HG03108 (cell line): ENCODE results near the gene CGB3.

Experiments
- ATAC-seq: cut with Tn5 transposase; IDR thresholded peaks from one replicate; pipeline ENCODE4 v1.9.1; 2021; ENCODE audit warnings: moderate library complexity; ENCODE audit not compliant: unreplicated experiment

Gene CGB3

DNA sequence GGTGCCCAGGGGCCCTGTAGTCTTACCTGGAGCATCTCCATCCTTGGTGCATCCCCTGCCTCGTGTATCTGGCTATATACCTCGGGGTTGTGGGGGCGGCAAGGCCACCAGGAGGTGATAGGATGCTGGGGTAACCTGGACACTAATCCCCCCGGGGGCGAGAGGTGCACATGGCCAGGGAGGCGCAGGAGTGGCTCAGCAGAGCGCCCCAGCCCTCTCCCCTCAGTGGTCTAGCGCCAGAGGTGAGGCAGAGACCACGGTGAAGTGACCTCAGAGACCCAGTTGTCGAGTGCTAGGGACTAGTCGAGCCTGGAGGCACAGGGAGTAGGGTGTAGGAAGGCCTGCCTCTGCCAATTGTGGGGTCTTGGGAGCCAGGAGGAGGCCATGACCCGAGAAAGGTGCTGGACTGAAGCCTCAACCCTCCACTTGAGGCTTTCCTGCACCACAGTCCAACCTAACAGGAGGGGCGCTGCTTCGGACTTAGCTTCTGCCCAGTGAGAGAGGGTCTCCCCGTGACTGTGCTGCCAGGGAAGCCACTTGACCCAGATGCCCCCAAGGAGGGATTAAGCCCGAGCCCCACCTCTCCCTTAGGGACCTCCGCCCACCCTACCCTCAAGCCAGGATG, 7.0 kb downstream of the CGB3 start, which contains the start of gene LHB:
TSS of gene LHB (minus strand) at position 51 of the 625 bp plus-strand sequence. CDS start at position 41, 10 bp downstream.
- no peak for ATAC-seq

DNA sequence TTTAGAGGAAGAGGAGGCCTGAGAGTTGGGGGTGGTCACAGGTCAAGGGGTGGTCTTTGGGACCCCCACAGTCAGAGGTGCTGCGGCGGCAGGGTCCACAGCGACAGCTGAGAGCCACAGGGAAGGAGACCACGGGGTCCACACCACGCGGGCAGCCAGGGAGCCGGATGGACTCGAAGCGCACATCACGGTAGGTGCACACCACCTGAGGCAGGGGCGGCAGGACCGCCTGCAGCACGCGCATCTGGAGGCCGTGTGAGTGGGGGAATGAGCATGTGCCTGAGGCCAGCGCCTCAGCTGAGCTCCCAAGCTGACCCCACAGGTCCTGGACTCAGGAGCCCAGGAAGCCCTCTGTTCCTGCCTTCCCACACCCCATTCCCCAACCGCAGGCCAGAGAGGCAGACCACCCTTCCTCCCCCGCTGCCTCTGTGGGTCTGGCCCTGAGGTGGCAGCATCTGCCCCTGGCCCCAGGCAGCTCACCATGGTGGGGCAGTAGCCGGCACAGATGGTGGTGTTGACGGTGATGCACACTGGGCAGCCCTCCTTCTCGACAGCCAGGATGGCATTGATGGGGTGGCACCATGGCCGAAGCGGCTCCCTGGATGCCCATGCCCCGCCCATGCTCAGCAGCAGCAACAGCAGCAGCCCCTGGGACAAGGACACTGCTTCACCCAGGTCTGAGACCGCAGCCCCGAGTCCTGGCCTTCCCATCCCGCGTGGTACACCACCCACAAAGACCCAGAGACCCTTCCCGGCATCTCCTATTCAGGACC, 7.9 kb downstream of the CGB3 start:
- no peak for ATAC-seq

DNA sequence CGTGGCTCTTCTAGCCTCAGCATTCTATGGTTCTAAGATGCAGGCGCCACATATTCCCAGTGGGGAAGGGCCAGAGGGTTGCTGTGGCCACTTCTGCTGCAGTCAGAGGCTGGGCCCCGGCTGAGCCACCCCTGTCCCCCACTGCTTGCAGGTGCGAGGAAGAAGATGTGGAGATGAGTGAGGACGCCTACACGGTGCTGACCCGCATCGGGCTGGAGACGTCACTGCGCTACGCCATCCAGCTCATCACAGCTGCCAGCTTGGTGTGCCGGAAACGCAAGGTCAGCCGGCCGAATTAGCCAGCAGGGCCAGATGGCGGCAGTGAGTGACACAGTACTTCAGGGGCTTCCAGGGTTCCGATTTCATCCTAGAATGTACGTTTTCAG, 9.3 kb downstream of the CGB3 start:
- no peak for ATAC-seq

DNA sequence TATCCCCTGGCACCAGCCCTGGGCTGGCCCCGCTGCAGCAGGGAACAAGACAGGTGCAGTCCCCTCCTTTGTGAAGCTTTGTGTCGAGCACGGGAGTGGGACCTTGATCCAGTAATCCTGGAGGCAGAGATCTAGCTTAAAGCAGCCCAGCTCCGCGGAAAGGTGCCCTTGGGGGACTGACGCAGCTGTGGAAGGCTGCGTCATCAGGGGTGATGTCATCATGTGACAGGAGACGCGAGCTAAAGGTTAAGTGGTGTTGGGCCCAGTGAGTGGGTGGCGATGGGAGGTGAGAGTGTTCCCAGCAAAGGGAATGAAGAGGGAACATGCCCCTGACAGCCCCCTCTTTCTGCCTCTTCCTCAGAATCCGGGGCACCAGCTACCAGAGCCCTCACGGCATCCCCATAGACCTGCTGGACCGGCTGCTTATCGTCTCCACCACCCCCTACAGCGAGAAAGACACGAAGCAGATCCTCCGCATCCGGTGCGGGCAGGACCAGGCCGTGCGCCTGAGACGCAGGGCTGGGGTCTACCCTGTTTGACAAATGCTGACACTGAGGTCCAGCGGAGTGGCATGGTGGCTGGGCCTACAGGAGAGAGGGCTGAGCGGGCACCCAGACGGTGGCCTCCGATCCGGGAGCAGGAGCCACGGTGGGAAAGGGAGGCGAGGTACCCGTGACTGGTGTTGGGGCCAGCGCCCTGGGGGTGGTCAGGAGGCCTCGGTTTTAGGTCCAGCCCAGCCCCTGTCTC, 9.8 kb downstream of the CGB3 start:
- ATAC-seq = no peak

DNA sequence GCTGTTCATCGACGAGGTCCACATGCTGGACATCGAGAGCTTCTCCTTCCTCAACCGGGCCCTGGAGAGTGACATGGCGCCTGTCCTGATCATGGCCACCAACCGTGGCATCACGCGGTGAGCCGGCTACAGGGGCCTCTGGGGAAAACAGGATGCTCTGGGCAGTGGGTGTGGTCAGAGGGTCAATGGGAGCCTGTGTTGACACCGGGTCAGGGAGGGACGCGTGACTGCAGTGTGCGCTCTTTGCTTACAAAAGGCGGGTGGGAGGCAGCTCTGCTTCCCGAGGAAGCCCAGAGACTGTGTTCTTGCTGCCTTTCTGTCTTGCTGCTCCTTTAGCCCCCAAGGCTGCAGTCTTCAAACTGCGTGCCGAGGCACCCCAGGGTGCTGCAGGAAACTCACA, 12.9 kb downstream of the CGB3 start:
- no peak for ATAC-seq

DNA sequence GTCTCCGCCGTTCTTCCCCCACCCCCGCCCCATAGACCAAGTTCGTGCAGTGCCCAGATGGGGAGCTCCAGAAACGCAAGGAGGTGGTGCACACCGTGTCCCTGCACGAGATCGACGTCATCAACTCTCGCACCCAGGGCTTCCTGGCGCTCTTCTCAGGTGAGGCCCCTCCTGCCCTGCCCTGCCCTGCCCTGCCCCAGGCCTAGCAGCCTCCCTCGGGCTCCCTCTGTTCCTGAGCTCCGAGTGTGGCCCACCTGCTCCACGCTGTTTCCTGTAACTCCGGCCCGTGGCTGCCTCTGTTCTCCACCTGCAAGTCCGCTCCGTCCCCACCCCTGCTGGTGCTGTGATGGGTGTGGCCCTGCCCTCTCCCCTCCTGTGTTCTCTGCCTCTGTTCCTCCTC, 13.7 kb downstream of the CGB3 start:
- no peak for ATAC-seq

DNA sequence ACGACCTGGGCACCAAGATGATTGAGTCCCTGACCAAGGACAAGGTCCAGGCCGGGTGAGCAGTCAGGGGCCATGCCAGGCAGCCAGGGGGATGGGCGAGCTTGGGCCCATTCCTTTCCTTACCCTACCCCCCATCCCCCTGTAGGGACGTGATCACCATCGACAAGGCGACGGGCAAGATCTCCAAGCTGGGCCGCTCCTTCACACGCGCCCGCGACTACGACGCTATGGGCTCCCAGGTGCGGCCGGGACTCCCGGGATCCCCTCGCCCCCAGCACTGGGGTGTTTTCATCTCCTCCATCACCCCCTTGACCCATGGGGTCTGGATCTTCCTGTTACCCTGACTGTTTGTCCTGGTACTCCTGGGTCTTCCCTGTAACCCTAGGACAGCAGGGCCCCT, 14.3 kb downstream of the CGB3 start:
- no peak for ATAC-seq

DNA sequence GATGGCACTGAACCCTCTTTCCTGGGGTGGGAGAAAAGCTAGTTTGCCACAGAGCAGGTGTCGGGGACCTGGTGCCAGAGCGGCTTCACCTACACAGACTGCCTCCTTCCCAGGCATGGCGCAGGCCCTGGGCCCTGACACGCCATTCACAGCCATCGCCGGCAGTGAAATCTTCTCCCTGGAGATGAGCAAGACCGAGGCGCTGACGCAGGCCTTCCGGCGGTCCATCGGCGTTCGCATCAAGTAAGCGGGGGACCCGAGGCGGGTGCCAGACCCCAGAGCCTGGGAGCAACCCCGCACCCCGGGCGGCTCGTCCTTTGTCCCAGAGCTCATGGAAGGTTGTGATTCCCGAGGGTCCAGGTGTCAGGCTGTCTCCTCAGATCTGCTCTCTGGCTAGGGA, 17.2 kb downstream of the CGB3 start:
- ATAC-seq = no peak

DNA sequence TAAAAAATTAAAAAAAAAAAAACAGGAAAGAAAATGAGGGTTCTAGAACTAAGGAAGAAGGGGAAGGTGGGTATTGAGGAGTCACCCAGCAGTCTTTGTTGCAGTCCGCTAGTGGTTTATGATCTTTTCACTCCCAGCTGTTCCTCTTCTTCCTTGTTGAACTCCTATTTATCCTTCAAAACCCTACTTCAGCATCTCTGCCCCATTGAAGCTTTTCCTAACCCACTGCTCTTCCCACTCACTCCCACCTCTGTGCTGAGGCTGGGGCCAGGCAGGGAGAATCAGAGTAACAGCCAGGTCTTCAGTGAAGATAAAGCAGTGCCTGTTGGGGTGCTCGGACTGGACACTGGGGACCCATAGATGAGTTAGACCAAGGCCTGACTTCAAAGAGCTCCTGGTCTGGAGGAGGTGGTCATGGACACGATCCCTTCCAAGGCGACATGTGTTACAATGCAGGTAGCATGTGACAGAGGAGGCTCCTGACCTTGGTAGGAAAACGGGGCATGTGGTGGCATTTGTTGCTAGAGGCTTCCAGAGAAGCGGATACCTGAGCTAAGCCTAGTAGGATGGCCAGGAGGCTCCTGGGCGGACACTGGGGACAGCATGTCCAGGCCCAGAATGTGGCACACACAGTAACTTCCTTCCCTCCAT, 19.0 kb downstream of the CGB3 start:
- no peak for ATAC-seq

DNA sequence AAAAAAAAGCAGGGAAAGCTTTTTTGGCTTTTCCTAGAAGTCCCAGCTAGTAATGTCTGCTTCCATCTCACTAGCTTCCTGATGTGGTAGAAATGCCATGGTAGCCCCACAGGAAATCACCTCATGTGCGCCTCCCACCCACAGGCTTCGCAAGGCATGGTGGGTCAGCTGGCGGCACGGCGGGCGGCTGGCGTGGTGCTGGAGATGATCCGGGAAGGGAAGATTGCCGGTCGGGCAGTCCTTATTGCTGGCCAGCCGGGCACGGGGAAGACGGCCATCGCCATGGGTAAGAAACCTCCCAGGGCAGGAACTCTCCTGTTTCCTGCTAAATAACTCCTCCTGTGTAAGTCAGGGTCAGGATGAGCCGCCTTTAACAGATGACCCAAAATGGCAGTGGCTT, 20.0 kb downstream of the CGB3 start:
- ATAC-seq = no peak

DNA sequence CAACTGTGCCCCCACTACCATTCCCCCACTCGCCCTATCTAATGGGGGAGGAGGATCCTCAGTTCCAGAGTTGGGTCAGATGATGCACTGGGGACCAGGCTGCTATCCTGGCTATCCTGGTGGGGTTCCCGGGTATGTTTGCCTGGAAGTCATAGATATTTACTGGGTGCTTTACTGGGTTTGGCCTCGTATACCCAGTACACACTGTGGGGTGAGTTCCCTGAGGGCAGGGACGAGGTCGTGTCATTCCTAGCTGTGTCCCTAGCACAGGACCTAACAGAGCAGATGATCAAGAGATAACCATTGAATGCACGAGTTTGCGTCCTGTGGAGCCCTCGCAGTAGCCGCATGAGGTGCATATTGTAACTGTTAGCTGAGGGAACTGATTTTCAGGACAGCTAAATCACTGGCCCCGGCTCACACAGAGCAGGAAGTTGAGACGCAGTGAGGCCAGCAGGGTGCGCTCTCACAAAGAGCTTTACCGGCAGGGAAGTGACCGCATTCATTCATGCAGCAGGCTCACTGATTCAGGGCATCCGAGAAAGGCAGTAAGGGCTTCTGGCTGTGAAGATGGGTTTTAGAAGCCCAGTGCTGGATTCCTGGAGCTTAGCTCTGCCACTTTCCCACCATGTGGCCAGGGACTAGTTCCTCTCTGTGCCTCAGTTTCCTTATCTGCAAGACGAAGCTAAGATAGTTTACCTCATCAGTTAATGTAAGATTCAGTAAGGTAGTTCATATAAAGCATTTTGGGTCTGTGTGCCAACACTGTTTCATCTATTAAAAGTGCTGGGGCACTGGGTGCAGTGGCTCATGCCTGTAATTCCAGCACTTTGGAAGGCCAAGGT, 24.4 kb downstream of the CGB3 start:
- ATAC-seq = no peak

DNA sequence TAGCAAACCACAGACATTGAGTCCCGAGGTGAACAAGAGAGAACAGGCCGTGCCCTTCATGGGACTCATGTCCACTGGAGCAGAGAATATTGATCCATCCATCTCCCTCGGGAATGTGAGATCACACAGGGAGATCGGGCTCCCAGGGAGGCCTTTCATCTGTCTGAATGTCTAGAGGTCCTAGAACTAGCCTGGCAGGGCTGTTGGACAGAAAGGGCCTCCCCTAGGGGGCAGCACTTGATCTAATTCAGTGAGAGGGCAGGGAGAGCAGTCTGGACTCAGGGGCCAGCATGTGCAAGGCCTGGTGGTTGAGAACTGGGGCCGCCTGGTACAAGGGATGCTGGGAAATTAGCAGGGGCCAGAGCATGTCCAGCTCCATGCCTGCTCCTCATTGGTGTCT, 26.2 kb downstream of the CGB3 start:
- ATAC-seq = no peak

DNA sequence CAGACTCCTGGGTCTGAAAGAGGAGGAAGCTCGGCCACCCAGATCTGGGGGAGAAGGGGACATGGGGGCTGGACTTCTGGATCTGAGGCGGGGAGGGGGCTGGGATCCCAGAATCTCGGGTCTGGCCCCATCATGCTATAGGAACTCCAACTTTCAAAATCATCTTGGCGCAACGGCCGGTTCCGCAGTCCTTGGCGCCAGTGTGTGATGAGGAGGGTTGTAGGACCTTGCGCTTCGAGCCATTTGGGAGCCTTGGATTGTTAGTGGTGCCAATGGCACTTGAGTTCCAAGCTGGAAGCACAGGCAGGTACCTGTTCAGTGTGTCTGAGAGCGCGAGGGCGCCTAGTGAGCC, 30.1 kb downstream of the CGB3 start:
- ATAC-seq = no peak

DNA sequence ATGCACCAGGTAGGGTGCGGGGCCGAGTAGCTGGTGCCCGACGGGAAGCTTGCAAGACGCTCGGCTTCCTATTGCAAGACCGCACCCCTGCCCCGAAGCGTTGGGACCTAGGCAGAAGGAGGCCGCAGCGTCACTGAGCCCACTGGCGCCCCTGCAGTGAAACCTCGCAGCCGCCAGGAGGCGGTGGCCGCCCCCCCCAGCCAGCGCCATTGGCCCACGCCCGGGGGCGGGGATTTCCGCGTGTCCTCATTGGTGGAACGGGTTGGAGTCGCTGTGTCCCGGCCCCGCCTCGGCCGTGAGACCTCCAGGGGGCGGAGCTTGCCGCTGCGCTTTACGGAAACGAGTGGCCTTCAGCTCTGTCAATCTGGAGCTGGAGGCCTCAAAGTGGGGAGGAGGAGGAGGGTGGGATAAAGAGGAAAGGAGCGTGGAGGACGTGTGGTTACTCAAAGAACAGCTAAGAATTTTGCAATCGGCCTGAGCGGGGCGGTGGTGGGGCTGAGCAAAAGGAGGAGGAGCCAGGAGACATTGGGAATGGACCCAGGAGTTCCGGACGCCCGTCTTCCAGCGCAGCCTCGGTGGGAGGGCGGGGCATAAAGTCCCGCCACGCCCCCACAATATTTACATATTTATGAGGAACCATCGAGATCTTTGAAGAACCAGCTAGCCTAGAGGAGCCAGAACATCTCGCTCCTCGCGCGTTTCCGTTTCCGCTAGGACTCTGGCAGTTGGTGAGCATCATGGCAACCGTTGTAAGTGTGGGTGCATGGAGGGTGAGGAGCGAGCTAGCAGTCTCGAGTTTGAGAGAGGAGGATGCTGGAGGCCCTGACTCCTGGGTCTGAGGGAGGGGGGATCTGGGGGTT, 30.7 kb downstream of the CGB3 start, which contains the start of the genes GYS1 and RUVBL2:
TSS of gene GYS1 (minus strand) at position 135 of the 860 bp plus-strand sequence. CDS start 197 bp downstream, outside the sequence.
TSS of gene RUVBL2 (plus strand) at position 713 of the 860 bp plus-strand sequence. CDS start at position 738, 25 bp downstream.
- ATAC-seq = peak; percentile 81

DNA sequence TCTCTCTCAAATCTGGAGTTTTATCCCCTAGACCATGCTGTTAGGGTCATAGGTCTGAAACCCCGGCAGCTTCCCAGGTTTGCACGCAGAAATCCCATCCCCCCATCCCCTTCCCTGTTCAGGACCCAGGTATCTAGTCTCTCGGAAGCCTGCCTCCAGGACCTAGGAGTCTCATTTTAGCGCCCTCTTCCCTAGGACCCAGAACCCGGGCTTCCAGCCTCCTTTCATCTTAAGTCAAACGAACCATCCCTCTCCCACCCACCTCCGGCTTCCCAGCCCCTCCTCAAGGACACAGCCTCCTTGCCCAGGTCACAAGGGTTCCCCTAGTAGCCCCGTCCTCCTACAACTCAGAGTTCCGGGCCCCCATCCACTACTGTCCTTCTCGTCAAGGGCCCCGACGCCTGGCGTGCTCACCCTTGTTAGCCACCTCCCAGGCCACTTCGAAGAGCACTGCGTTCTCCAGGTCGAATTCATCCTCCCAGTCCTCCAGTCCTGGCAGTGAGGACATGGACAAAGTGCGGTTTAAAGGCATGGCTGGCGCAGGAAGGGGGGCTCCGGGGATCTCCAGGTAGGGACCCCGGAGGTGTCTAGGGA, 31.5 kb downstream of the CGB3 start:
- no peak for ATAC-seq

DNA sequence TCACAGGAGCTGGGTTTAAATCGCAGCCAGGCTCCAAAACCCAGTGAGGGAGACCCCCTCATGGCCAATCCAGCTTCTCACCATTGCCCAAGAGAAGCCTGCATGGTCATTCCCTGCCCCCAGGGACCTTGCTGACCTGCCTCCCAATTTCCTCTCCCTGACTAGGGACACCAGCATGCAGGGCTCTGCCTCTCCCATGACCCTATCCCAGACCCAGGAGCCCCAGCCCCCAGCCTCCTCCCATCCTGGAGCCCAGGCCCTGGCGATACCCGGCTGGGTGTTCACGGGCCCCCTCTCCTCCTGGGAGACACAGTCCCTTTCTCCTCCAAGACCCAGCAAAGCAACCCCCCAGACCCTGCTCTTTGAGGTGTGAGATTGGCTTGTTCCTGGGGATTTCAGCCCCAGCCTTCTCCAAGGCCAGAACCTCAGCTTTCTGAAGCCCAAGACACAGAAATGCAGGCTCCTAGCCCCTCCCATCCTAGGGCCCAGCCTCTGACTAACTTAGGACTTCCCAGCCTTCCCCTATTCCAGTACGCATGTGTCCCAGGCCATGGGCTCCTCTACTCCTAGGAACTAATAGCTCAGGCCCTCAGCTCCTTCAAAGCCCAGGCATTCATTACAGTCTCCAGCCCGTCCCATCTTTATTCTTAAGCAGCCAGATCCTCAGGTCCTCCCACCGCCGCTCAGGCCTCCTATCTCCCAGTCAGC, 32.1 kb downstream of the CGB3 start:
- ATAC-seq = no peak

DNA sequence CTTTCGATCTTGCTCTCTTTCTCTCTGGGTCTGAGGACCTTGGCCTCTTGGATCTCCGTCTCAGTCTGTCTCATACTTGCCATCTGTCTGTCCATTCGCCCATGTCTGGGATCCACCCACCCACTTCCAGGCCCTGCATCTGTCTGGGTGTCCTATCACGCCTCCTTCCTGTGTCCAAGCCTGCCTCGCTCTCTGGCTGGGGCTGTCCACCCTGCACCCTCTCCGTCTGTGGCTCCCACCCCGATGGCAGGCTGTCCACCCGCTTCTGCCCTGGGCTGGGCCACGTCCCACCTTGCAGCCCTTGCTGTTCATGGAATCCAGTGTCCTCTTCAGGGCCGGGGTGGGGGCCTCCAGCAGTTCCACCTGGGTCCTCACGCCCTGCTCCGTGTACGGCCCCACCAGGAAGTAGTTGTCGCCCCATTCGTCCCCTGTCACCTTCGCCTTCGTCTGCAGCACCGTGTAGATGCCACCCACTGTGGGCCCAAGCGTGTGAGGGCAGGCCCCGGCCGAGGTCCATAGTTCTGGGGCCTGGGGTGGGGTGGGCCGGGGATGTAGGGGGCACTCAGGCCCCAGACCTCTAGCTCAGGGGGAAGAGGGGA, 33.0 kb downstream of the CGB3 start:
- ATAC-seq = no peak

DNA sequence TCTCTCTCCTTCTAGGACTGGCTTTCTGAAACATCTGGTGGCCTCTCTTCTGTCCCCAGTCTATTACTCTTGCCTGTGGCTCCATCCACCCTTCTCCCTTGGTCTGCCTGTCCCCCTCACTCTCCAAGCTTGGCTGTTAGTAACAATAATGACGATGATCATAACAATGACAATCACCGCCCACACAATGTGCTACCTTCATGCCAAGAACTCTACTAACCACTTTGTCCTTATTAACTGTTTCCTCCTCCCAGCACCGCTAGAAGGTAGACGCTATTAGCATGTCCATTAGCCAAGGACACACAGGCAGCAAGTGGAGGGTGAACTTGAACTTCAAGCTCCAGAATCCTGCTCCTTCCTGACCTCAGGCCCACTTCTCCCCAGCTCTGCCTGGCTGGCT, 33.7 kb downstream of the CGB3 start:
- no peak for ATAC-seq
